Measurements from ENCODE around the gene STAC3. TPM values are rescaled to one million over a fixed set of nuclear protein-coding genes. Genes with fewer than 3 reads are reported as not detected.

Gene STAC3
- total and polyA plus RNA-seq, 12 donors = 0.30 to 2.9 (median 0.98) TPM

DNA sequence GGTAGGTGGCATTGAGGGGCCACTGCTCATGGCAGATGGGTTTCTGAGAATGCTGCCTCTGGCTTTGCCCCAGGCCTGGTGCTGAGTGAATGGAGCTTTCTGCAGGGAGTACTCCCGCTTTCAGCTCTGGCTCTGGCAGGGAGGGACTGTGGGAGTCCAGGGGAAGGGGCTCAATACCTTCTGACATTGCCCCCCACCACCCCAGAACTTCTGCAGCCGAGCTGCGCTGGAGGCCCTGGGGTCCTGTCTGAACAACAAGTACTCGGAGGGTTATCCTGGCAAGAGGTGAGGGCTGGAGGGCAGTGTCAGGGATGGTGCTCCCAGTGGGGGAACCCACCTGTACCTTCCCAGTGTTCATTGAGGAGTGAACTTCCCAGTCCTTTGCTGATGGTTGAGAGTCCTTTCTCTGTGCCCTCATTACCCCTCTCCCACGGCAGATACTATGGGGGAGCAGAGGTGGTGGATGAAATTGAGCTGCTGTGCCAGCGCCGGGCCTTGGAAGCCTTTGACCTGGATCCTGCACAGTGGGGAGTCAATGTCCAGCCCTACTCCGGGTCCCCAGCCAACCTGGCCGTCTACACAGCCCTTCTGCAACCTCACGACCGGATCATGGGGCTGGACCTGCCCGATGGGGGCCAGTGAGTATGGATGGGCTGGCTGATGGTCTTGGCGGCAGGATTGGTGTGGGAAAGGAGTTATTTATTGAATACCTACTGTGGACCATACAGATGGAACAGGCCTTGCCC, 19.5 kb downstream of the STAC3 start:
- DNase-seq = no peak
- Histone ChIP-seq H3K27ac (peak overlapping the region in 2 of 10 donors; percentile 81 to 90), H3K36me3 (peaks cover 0 to 39% (median 24%) of the 10 kb centered on the region in 9 donors), H3K27me3 (peaks cover 0 to 31% (median 20%) of the 10 kb centered on the region in 7 donors), H3K9me3 (no peaks in the 10 kb centered on the region), H3K4me3 (peak overlapping the region in 3 of 10 donors; percentile 59 to 68 (median 67)), H3K4me1 (peaks cover 8 to 78% (median 42%) of the 10 kb centered on the region in 9 donors)
- TF ChIP-seq, protein P1, sequence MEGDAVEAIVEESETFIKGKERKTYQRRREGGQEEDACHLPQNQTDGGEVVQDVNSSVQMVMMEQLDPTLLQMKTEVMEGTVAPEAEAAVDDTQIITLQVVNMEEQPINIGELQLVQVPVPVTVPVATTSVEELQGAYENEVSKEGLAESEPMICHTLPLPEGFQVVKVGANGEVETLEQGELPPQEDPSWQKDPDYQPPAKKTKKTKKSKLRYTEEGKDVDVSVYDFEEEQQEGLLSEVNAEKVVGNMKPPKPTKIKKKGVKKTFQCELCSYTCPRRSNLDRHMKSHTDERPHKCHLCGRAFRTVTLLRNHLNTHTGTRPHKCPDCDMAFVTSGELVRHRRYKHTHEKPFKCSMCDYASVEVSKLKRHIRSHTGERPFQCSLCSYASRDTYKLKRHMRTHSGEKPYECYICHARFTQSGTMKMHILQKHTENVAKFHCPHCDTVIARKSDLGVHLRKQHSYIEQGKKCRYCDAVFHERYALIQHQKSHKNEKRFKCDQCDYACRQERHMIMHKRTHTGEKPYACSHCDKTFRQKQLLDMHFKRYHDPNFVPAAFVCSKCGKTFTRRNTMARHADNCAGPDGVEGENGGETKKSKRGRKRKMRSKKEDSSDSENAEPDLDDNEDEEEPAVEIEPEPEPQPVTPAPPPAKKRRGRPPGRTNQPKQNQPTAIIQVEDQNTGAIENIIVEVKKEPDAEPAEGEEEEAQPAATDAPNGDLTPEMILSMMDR (IDR thresholded peaks at IDR 0.05) = no peak
- ATAC-seq = no peak
- 91 to 92% methylated on average over 13 of the region's 13 CpGs for WGBS, 2 donors
- intact Hi-C loops (cut with DNase I) = no loop called here

DNA sequence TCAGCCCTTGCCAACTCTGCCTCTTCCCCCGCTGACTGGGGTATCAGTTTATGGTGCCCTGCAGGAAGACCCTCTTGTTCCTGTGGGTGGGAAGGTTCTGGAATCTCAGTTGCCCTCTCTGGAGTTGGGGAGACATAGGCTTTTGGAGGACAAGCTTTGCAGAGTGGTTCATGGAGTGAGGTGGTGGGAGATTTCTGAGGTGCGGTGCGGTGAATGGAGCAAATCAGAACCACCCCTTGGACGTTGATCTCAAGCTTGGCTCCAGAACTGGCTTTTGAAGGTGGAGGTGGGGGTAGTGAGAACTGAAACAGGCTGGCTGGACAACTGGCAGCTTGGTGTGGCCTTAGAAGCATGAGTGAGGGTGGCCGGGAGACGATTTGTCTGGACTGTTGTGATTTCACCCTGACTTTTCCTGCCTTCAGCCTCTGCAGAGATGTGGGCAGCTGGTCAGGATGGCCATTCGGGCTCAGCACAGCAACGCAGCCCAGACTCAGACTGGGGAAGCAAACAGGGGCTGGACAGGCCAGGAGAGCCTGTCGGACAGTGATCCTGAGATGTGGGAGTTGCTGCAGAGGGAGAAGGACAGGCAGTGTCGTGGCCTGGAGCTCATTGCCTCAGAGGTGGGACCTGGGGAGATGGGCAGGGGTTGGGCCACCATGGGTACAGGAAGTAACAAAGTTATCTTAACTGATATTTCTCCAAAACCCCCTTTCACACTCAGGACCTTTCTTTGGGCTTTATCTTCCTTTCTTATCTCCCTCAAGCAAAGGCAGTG, 20.4 kb downstream of the STAC3 start:
- Histone ChIP-seq H3K4me3 (peak overlapping the region; percentile 59 to 78 (median 68)), H3K27ac (peak overlapping the region in 8 of 10 donors; percentile 73 to 90 (median 82)), H3K4me1 (peaks cover 7 to 75% (median 38%) of the 10 kb centered on the region in 9 donors), H3K27me3 (peaks cover 3 to 31% (median 21%) of the 10 kb centered on the region in 7 donors), H3K9me3 (no peaks in the 10 kb centered on the region), H3K36me3 (peaks cover 0 to 39% (median 24%) of the 10 kb centered on the region in 9 donors)
- TF ChIP-seq, protein P1 (IDR thresholded peaks at IDR 0.05) = no peak
- WGBS, 2 donors = 55 to 58% methylated on average over 10 of the region's 10 CpGs
- ATAC-seq = no peak
- intact Hi-C loops (cut with DNase I) = no loop called here
- peak in 1 of 2 donors; percentile 6 for DNase-seq

DNA sequence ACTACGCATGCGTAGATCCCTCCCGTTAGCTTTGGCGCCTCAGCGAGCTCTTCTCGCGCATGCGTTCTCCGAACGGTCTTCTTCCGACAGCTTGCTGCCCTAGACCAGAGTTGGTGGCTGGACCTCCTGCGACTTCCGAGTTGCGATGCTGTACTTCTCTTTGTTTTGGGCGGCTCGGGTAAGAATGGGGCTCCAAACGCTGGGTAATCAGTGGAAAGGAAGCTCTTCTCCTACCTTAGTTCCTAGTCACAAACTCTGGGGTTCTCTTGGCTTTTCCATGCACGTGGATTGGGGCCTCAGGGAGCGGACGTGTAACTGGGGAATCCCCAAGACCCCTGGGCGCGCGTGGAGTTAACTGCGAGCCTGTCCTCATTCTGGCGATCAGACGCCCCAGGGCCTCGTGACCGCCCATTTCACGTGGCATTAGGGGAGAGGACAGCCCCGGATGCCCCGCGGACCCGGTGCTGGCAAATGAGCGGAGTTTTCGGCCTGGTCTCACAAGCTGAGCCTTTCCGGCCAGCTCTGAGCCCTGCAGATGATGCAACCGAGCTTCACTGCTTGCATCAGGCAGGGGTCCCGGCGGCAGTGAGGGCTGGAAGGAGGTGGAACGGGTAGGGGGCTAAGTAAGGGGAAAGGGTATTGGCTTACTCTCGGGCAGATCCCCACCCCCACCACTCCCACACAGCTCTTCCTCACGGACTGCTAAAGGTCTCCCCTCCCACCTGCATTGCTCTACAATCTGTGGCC, 21.2 kb downstream of the STAC3 start, which contains the start of gene SHMT2:
SHMT2 (plus strand) TSS at position 78 of the 747 bp plus-strand sequence; CDS start at position 146, 68 bp downstream.
- Histone ChIP-seq H3K27ac (peak within 1 kb of the TSS in 9 of 10 donors; percentile 72 to 90 (median 81)), H3K36me3 (peaks cover 0 to 37% (median 24%) of the 10 kb centered on the region in 9 donors), H3K4me1 (peaks cover 3 to 76% (median 36%) of the 10 kb centered on the region in 9 donors), H3K9me3 (no peaks in the 10 kb centered on the region), H3K4me3 (peak within 1 kb of the TSS; percentile 59 to 78 (median 68)), H3K27me3 (peaks cover 11 to 32% (median 29%) of the 10 kb centered on the region in 7 donors)
- intact Hi-C loops (cut with DNase I) = no loop called here
- ATAC-seq (peak; percentile 62 to 92 (median 82)), DNase-seq (peak; percentile 92 to 95)
- 0 to 1% methylated on average over 42 of the region's 42 CpGs for WGBS, 2 donors
- TF ChIP-seq, protein P1 (IDR thresholded peaks at IDR 0.05) = no peak

All from heart right ventricle (tissue), 16 donors.